Measurements from ENCODE around the gene SLC18B1. TPM values are rescaled to one million over a fixed set of nuclear protein-coding genes. Genes with fewer than 3 reads are reported as not detected.

Gene SLC18B1
- total RNA-seq = 6.9 and 8.5 TPM in 2 replicates

- DNase-seq (ENCODE audit: low read depth, low spot score) = no peak
Measured at GRCh38 chr6:132797951-132798868, at the start of gene SLC18B1. Gene SLC18B1, minus strand, starts transcription at chr6:132798637. Its CDS starts 181 bp downstream, at chr6:132798456.

GRCh38 chr6:132843316-132844035 lies 45.0 kb upstream of the SLC18B1 start:
- no peak for DNase-seq (ENCODE audit: low read depth, low spot score)

DNA sequence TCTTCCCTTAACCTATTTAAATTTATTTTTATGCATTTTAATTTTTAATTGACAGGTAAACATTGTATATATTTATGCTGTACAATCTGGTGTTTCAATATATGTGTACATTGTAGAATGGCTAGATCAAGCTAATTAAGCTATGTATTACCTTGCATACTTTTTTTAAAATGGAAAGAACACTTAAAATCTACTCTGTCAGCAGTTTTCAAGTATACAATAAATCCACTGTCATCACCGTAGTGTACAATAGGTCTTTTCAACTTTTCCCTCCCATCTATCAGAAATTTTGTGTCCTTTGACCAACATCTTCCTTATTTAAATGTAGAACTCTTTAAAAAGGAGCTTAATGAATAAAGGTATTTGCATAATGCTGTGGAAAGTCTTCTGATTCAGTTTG lies 43.5 kb upstream of the SLC18B1 start:
- DNase-seq (ENCODE audit: low read depth, low spot score) = no peak

DNA sequence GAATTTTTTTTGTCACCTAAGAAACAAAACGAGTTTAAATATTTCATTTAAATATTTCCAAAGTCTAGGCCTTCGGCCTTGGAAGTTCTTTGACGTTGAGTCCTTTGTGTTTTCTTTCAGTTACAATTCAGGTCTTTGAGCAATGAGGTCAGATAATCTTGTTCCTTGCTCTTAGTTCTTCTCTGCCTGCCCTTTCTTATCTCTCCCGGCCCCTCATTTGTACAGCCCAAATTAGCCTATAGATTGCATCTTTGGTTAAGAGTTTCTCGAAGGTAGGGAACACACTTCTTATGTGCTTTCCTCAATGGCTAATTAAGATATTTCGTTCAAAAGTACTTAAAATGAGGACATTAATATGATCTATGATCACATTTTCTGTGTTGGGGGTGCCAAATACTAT lies 34.5 kb upstream of the SLC18B1 start:
- no peak for DNase-seq (ENCODE audit: low read depth, low spot score)

- DNase-seq (ENCODE audit: low read depth, low spot score) = no peak
Measured at GRCh38 chr6:132830334-132830751, 31.9 kb upstream of the SLC18B1 start.

DNA sequence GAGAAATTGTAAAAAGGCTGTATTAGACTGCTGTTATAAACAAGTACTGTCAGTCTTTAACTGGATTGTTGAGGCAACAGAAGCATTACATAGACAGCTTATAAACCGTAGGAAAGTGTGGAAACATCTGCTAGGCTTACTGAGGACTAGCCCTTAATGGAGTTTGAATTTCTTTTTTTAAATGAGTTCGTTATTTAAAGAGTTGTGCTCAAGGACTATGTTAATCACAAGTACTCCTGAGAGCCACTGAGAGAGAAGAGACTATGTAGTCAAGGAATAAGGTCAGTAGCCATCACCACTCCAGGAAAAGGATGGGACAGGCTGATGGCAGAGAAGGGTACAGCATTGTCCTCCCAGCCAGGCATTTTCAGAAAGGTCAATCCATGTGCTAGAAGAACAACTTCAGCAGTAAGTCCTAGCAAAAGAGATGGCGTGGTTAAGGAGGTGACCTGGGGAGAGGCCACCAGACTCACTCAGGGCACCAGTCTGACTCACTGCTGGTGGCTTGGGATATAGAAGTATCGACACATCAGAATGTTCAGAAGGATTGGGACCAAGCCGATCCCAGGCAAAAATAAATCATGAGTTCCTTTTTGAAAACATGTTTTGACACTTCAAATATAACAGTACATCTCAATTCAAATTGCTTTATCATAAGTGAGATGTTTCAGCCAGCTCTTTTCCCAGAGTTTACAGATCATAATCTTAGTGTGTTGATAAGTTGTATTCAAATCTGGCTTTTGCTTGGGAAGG lies 22.4 kb upstream of the SLC18B1 start:
- DNase-seq (ENCODE audit: low read depth, low spot score) = no peak

DNA sequence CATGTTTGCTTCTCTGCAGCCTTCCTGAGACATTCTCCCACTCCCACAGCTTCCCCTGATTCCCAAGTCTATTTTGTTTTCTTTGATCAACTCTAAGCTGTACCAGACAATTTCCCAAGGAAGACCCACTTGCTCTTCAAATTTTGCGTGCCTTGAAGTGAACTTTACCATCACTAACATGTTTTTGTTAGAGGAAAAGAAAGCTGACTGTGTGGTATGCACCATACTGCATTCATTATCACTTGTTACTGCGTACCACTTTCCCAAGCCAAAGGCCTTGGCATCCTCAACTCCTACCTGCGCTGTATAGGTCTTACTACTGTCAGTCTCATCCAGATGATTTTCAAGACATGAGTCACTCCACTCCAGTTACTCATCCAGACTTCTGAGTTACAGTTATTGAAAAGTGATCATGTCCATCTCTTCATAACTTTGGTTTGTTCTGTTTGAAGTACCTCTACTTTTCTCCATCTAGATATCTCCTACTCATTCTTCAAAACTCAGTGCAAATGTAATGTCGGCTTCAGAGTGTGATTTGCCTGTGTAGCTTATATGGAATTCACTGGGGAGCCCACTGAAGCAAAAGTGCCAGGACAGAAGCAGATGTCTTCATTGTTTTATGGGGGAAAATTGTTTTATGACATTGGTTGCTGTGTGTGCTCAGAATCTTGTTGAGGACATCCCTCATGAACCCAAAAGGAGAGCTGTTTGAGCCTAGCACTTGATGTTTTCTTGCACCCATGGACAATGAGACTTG lies 21.1 kb upstream of the SLC18B1 start:
- no peak for DNase-seq (ENCODE audit: low read depth, low spot score)

DNA sequence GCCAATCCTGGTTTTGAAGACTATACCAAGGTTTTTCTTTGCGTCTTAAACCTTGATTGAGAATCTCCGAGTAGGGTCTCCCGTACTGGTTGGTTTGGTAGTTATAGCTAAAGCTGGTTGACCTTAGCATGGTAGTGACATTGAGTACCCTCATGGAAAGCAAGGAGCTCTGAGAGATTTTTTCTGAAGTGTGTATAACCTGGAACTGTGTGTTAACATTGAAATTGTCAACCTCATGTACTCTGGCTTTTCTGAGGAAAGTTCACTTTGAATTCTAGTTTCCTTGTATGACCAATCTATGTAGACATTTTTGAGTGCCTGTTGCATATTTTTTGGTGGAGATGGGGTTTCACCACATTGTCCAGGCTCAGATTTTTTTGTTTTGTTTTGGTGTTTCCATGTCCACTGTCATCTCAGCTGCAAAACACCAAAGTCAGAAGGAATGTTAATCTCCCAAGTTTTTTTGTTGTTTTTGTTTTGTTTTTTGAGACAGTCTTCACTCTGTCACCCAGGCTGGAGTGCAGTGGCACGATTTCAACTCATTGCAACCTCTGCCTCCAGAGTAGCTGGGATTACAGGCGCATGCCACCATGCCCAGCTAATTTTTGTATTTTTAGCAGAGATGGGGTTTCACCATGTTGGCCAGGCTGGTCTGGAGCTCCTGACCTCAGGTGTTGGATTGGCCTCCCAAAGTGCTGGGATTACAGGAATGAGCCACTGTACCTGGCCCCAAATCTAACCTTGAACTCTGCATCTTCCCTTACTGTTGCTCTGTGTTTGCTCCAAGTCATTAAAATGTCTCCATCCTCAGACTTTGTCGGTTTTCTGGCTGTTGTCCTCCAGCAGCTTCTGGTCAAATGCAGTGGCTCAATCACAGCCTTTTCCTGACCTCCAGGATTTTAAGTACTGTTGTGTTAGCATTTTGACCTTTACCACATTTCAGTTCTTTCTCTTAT lies 20.2 kb upstream of the SLC18B1 start:
- no peak for DNase-seq (ENCODE audit: low read depth, low spot score)

GRCh38 chr6:132817554-132818403 lies 19.3 kb upstream of the SLC18B1 start:
- no peak for DNase-seq (ENCODE audit: low read depth, low spot score)

DNA sequence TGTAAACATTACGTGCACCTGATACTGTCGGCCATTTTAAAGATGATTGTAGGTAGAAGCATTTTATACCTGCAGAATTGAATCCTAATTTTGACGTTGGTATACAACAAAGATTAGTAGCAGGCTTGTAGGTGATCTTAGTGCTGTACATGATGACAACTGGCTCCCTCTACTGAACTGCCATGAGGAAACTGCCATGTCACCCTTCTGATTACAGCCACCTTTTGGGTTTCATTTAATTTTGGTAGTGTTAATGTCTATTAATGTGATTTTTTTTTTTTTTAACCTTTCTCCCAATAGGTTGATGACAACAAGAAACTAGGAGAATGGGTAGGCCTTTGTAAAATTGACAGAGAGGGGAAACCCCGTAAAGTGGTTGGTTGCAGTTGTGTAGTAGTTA lies 18.2 kb upstream of the SLC18B1 start:
- no peak for DNase-seq (ENCODE audit: low read depth, low spot score)

DNA sequence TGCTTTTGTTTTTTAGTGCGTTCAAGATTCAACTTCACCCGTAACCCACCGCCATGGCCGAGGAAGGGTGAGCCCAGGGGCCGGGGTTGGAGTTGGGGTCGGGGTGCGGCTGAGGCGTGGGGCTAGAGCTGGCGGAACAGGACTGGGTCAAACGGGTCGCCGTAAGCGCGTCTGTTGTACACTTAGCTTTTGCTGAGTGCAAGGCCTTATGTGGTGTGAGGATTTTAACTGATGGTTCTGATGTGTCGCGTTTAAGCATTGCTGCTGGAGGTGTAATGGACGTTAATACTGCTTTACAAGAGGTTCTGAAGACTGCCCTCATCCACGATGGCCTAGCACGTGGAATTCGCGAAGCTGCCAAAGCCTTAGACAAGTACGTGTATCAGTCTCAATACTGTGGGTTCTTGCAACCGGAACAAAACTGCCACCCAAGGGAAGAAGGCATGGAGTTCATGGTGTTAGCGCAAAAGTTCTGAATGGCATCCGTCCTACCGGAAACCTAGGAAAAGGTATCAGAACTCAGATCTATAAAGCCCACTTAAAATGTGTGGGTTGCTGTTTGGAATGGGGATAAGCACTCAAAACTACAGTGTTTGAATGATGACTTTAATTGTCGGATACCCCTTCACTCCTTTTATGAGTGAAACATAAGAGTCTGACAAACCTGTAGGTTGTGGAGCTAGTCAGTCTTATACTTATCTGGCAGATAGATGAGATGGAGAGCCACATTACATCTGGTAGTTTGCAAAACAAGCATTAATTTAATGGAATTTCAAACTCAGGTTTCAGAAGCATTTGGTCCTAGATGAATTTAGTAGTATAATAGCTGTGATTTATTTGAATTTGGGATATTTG lies 16.5 kb upstream of the SLC18B1 start:
- no peak for DNase-seq (ENCODE audit: low read depth, low spot score)

GRCh38 chr6:132813173-132813856 lies 14.9 kb upstream of the SLC18B1 start:
- DNase-seq (ENCODE audit: low read depth, low spot score) = no peak

- DNase-seq (ENCODE audit: low read depth, low spot score) = no peak
Measured at GRCh38 chr6:132812756-132813172, 14.3 kb upstream of the SLC18B1 start.

GRCh38 chr6:132812255-132812732 lies 13.9 kb upstream of the SLC18B1 start:
- no peak for DNase-seq (ENCODE audit: low read depth, low spot score)

GRCh38 chr6:132811276-132811675 lies 12.8 kb upstream of the SLC18B1 start:
- DNase-seq (ENCODE audit: low read depth, low spot score) = no peak

GRCh38 chr6:132805548-132805947 lies 7.1 kb upstream of the SLC18B1 start:
- no peak for DNase-seq (ENCODE audit: low read depth, low spot score)

GRCh38 chr6:132804251-132804650 lies 5.8 kb upstream of the SLC18B1 start:
- no peak for DNase-seq (ENCODE audit: low read depth, low spot score)

All from pulmonary artery endothelial cell (primary cell).